HepG2 (cell line): ENCODE measurements around the gene SHFL. TPM values are rescaled to one million over a fixed set of nuclear protein-coding genes. Genes with fewer than 3 reads are reported as not detected.

Source experiments
- ARID4A ChIP-seq: sonication (generic); formaldehyde crosslinking; IDR thresholded peaks from 2 replicates; pipeline ENCODE4 v1.5.0; 2020; ENCODE audit warnings: mild to moderate bottlenecking, missing genetic modification reagents, borderline replicate concordance
- CBX1 ChIP-seq: IDR thresholded peaks from one replicate; pipeline ENCODE4 v1.6.1; 2016; ENCODE audit warnings: antibody characterized with exemption, low read depth
- CBX2 ChIP-seq, 2 experiments: fragments of 200-600 bp in 1 of 2; sonication (generic); formaldehyde crosslinking in 1 of 2; IDR thresholded peaks; 2 replicates each; pipeline versions ENCODE4 v1.7.0 to v1.8.1; 2018 to 2022; ENCODE audit warnings: low read depth in 2 of 2, low read length in 1 of 2, mild to moderate bottlenecking in 1 of 2, missing genetic modification reagents in 1 of 2
- CREM ChIP-seq, 2 experiments: sonication (generic) in 1 of 2; formaldehyde crosslinking in 1 of 2; IDR thresholded peaks; 2 replicates each; pipeline versions ENCODE4 v1.4.0 to v1.6.1; 2016 to 2020; ENCODE audit warnings: antibody characterized with exemption in 1 of 2, mild to moderate bottlenecking in 1 of 2, missing genetic modification reagents in 1 of 2
- FOSL1 ChIP-seq: sonication (generic); formaldehyde crosslinking; IDR thresholded peaks from 2 replicates; pipeline ENCODE4 v1.9.0; 2021; ENCODE audit warnings: missing genetic modification reagents, borderline replicate concordance
- FOXO1 ChIP-seq: sonication (generic); formaldehyde crosslinking; IDR thresholded peaks from 2 replicates; pipeline ENCODE4 v1.4.0; 2020; ENCODE audit warnings: missing genetic modification reagents
- IRF9 ChIP-seq: sonication (generic); formaldehyde crosslinking; IDR thresholded peaks from 2 replicates; pipeline ENCODE4 v1.8.0; 2022; ENCODE audit warnings: missing genetic modification reagents, mild to moderate bottlenecking, borderline replicate concordance
- KDM4B ChIP-seq: sonication (generic); formaldehyde crosslinking; IDR thresholded peaks from 2 replicates; pipeline ENCODE4 v1.4.0; 2020; ENCODE audit warnings: missing genetic modification reagents
- MXD4 ChIP-seq: IDR thresholded peaks from 2 replicates; pipeline ENCODE4 v1.6.1; 2016; ENCODE audit warnings: mild to moderate bottlenecking, missing biosample characterization, missing genetic modification reagents
- NFE2L1 ChIP-seq: sonication (generic); formaldehyde crosslinking; IDR thresholded peaks from 2 replicates; pipeline ENCODE4 v1.4.0; 2020; ENCODE audit warnings: missing genetic modification reagents, mild to moderate bottlenecking, borderline replicate concordance
- NFYC ChIP-seq: IDR thresholded peaks from 2 replicates; pipeline ENCODE4 v1.6.1; 2016; ENCODE audit warnings: missing genetic modification reagents, missing compliant biosample characterization
- RBM22 ChIP-seq: fragments of 200-400 bp; formaldehyde crosslinking; optimal IDR thresholded peaks from 2 replicates; pipeline ENCODE3; 2017; ENCODE audit warnings: mild to moderate bottlenecking, low read length, moderate library complexity
- TCF7 ChIP-seq: sonication (generic); IDR thresholded peaks from 2 replicates; pipeline ENCODE4 v1.6.1; 2016; ENCODE audit warnings: antibody characterized with exemption, low read depth
- ZNF446 ChIP-seq: sonication (generic); formaldehyde crosslinking; IDR thresholded peaks from 2 replicates; pipeline ENCODE4 v1.5.0; 2020; ENCODE audit warnings: mild to moderate bottlenecking, missing genetic modification reagents
- ZNF616 ChIP-seq: sonication (generic); formaldehyde crosslinking; IDR thresholded peaks from 2 replicates; pipeline ENCODE4 v1.5.0; 2020; ENCODE audit warnings: low read depth, mild to moderate bottlenecking, missing genetic modification reagents
- ZNF619 ChIP-seq: sonication (generic); formaldehyde crosslinking; IDR thresholded peaks from 2 replicates; pipeline ENCODE4 v1.4.0; 2020; ENCODE audit warnings: mild to moderate bottlenecking, missing genetic modification reagents
- ZNF879 ChIP-seq: sonication (generic); formaldehyde crosslinking; IDR thresholded peaks from 2 replicates; pipeline ENCODE4 v1.8.1; 2023; ENCODE audit warnings: missing genetic modification reagents
- ZUFSP ChIP-seq: sonication (generic); formaldehyde crosslinking; IDR thresholded peaks from 2 replicates; pipeline ENCODE4 v1.9.0; 2021; ENCODE audit warnings: missing genetic modification reagents, mild to moderate bottlenecking, borderline replicate concordance
- ZZZ3 ChIP-seq: sonication (generic); formaldehyde crosslinking; IDR thresholded peaks from 2 replicates; pipeline ENCODE4 v1.4.0; 2020; ENCODE audit warnings: missing genetic modification reagents, mild to moderate bottlenecking, borderline replicate concordance
- polyA plus RNA-seq, 8 experiments: library from polyadenylated mRNA; depleted of rRNA in 3 of 8; stranded (reverse) in 7 of 8; unstranded in 1 of 8; fragments of >200 nt; fragmentation: Illumina TruSeq in 4 of 8; extraction: Trizol in 4 of 8; gene quantifications; 2 replicates each; pipeline versions ENCODE4 v1.2.1 to v1.2.3, GENCODE V29; 2011 to 2016; ENCODE audit warnings: low read depth in 4 of 8, missing spikeins in 1 of 8, mixed read lengths in 1 of 8; ENCODE audit not compliant: insufficient read depth in 1 of 8
- total RNA-seq, 5 experiments: library from RNA; depleted of rRNA; stranded (reverse); fragments of >200 nt; fragmentation: Illumina TruSeq; extraction: Trizol; gene quantifications; 2 replicates each; pipeline ENCODE4 v1.2.3, GENCODE V29; 2016; ENCODE audit warnings: low read depth in 1 of 5
- TF ChIP-seq, protein P1 (sequence below): sonication (generic); formaldehyde crosslinking; IDR thresholded peaks from 2 replicates; pipeline ENCODE4 v1.4.0; 2020; ENCODE audit warnings: missing genetic modification reagents

The SHFL gene
- total and polyA plus RNA-seq, 2 of the 13 experiments (the other 11 are each of a cell fraction or from before 2014, with no cell fraction given), result 12.3 to 36.4 TPM

DNA sequence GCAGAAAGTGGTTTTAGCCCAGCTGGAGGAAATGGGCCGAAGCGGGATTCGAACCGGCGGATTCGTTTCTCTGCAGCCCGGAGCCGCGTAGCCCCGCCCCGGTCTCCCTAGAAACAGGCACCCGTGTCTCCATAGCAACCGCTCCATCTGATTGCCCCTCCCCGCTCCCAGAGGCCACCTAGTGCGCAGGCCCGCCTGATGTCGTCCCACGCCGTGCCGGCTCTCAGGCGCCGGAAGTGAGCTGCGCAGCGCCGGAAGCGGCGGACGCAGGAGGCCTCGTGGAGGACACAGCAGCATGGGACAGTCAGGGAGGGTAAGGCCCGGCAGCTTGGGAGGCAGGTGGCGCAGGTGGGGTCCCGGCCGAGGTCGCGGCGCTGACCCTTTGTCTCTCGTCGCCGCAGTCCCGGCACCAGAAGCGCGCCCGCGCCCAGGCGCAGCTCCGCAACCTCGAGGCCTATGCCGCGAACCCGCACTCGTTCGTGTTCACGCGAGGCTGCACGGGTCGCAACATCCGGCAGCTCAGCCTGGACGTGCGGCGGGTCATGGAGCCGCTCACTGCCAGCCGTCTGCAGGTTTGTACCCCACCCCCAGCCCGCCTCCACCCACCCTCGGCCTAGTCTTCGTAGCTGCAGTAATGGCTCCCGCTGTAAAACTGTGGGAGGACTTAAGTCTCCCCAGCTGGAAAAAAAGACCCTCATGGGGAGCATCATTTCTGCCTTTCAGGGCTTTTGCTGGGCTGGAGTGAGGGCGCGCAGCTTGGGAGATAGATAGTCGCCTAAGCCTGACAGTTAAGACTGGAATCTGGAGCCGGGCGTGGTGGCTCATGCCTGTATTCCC is 20.2 kb downstream of the SHFL start, which contains the start of gene PPAN (continued):
- peak; percentile 99 for TF ChIP-seq MXD4 (CRISPR knock-in tag)
- peak; percentile 99 for TF ChIP-seq RBM22
- TF ChIP-seq TCF7, result no peak
- peak; percentile 97; the same call in 1 of the 2 replicates for TF ChIP-seq IRF9
- TF ChIP-seq NFE2L1, result no peak
- 0 out of 2 replicates have a peak, but pooled peaks have one; percentile 60 for TF ChIP-seq ZNF879 (CRISPR knock-in tag)
- no peak for TF ChIP-seq FOSL1
- peak; percentile 98 for TF ChIP-seq ARID4A (CRISPR knock-in tag)
- 0 out of 2 replicates have a peak, but pooled peaks have one; percentile 27 for TF ChIP-seq NFYC
- TF ChIP-seq CBX1, result no peak
- TF ChIP-seq FOXO1 (CRISPR knock-in tag), result peak; percentile 53
- TF ChIP-seq ZZZ3 (CRISPR knock-in tag), result peak; percentile 96
- peak; percentile 7; the same call in 1 of the 2 replicates for TF ChIP-seq ZNF616 (CRISPR knock-in tag)
- TF ChIP-seq ZNF619 (CRISPR knock-in tag), result 0 out of 2 replicates have a peak, but pooled peaks have one; percentile 8
- no peak for TF ChIP-seq ZUFSP (CRISPR knock-in tag)
- TF ChIP-seq ZNF446 (CRISPR knock-in tag), result peak; percentile 82
- TF ChIP-seq, protein P1, sequence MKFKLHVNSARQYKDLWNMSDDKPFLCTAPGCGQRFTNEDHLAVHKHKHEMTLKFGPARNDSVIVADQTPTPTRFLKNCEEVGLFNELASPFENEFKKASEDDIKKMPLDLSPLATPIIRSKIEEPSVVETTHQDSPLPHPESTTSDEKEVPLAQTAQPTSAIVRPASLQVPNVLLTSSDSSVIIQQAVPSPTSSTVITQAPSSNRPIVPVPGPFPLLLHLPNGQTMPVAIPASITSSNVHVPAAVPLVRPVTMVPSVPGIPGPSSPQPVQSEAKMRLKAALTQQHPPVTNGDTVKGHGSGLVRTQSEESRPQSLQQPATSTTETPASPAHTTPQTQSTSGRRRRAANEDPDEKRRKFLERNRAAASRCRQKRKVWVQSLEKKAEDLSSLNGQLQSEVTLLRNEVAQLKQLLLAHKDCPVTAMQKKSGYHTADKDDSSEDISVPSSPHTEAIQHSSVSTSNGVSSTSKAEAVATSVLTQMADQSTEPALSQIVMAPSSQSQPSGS (CRISPR knock-in tag), result peak; percentile 58; the same call in 1 of the 2 replicates
- TF ChIP-seq CREM (IDR thresholded peaks at IDR 0.05), result peak; percentile 87
- TF ChIP-seq CREM (CRISPR knock-in tag; IDR thresholded peaks at IDR 0.05), result 0 out of 2 replicates have a peak, but pooled peaks have one; percentile 63
- TF ChIP-seq CBX2 (IDR thresholded peaks at IDR 0.05; ENCODE audit: low read depth, low read length), result no peak
- no peak for TF ChIP-seq CBX2 (CRISPR knock-in tag; IDR thresholded peaks at IDR 0.05; ENCODE audit: low read depth)
- TF ChIP-seq KDM4B, result no peak; the same call in 1 of the 2 replicates
